Esophagus muscularis mucosa (tissue), 4 donors: ENCODE measurements around the gene PAXIP1.

Experiments used
- EP300 ChIP-seq: sonication (generic); formaldehyde crosslinking; IDR thresholded peaks from one replicate; pipeline ENCODE4 v1.6.1; 2017; ENCODE audit warnings: antibody characterized with exemption
- POLR2A ChIP-seq: fragments of 450-650 bp; IDR thresholded peaks from one replicate; pipeline ENCODE4 v1.6.1; 2017; ENCODE audit warnings: antibody characterized with exemption, moderate library complexity, mild to moderate bottlenecking, low read depth
- POLR2AphosphoS5 ChIP-seq, 2 donors: sonication (generic); formaldehyde crosslinking; IDR thresholded peaks; one replicate each; pipeline ENCODE4 v1.6.1; 2017; ENCODE audit warnings: antibody characterized with exemption in 2 of 2
- TF ChIP-seq, protein P1 (sequence below), 3 experiments: fragments of 200-600 bp in 2 of 3; fragments of 450-650 bp in 1 of 3; sonication (generic) in 2 of 3; IDR thresholded peaks; one replicate each; pipeline ENCODE4 v1.5.1; 2017 to 2019; ENCODE audit warnings: antibody characterized with exemption in 3 of 3, mild to moderate bottlenecking in 2 of 3, moderate library complexity in 1 of 3

DNA sequence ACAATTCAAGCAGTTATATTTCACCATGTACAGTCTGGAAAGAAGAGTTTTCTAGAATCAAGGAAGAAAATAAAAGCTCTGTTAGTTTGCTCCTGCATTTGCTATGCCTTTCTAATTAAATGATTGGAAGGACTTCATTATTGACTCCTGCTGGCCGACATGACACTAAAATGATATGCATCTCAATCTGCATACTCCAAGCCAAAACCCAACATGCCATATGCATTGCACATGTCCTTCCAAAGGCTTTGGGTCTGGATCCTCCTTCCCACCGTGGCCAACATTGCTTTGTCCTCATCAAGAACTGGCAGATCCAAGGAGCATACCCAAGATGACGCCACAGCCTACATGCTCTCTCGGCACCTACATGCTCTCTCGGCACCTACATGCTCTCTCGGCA, 46.5 kb downstream of the PAXIP1 start:
- TF ChIP-seq, protein P1, sequence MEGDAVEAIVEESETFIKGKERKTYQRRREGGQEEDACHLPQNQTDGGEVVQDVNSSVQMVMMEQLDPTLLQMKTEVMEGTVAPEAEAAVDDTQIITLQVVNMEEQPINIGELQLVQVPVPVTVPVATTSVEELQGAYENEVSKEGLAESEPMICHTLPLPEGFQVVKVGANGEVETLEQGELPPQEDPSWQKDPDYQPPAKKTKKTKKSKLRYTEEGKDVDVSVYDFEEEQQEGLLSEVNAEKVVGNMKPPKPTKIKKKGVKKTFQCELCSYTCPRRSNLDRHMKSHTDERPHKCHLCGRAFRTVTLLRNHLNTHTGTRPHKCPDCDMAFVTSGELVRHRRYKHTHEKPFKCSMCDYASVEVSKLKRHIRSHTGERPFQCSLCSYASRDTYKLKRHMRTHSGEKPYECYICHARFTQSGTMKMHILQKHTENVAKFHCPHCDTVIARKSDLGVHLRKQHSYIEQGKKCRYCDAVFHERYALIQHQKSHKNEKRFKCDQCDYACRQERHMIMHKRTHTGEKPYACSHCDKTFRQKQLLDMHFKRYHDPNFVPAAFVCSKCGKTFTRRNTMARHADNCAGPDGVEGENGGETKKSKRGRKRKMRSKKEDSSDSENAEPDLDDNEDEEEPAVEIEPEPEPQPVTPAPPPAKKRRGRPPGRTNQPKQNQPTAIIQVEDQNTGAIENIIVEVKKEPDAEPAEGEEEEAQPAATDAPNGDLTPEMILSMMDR (IDR thresholded peaks at IDR 0.05), result no peak
- TF ChIP-seq POLR2AphosphoS5 (IDR thresholded peaks at IDR 0.05) (no peak), POLR2A (no peak), EP300 (no peak)
